NT2/D1 (cell line): ENCODE data around the gene CCDC88C.

ENCODE experiments used
- DNase-seq: peaks from one replicate; pipeline ENCODE4 v3.0.0-alpha.2; 2011; ENCODE audit warnings: low read depth, low spot score
- H3K27me3 ChIP-seq: 2 replicates; pipeline ENCODE4 v1.6.0; 2011; ENCODE audit warnings: mild to moderate bottlenecking; ENCODE audit not compliant: insufficient read length, insufficient read depth
- H3K36me3 ChIP-seq: 2 replicates; pipeline ENCODE4 v1.6.1; 2011; ENCODE audit warnings: mild to moderate bottlenecking, low read length, mixed read lengths; ENCODE audit not compliant: insufficient read depth, insufficient read length
- H3K4me1 ChIP-seq: 2 replicates; pipeline ENCODE4 v1.5.1; 2011; ENCODE audit not compliant: insufficient read depth, insufficient read length
- H3K4me3 ChIP-seq: 2 replicates; pipeline ENCODE4 v1.5.1; 2011; ENCODE audit warnings: low read depth; ENCODE audit not compliant: insufficient read length
- H3K9ac ChIP-seq: 2 replicates; pipeline ENCODE4 v1.6.0; 2011; ENCODE audit warnings: low read depth; ENCODE audit not compliant: insufficient read length
- H3K9me3 ChIP-seq: 2 replicates; pipeline ENCODE4 v1.5.1; 2011; ENCODE audit warnings: mild to moderate bottlenecking, low read length; ENCODE audit not compliant: insufficient read depth
- SUZ12 ChIP-seq: IDR thresholded peaks from 2 replicates; pipeline ENCODE4 v1.6.1; 2011; ENCODE audit not compliant: insufficient read length, insufficient read depth; ENCODE audit errors: extremely low read depth
- YY1 ChIP-seq: IDR thresholded peaks from 2 replicates; pipeline ENCODE4 v1.6.1; 2011; ENCODE audit not compliant: insufficient read length, insufficient read depth
- ZNF274 ChIP-seq: IDR thresholded peaks from 2 replicates; pipeline ENCODE4 v1.6.1; 2011; ENCODE audit warnings: mild to moderate bottlenecking, low read depth, low read length

CCDC88C gene

DNA sequence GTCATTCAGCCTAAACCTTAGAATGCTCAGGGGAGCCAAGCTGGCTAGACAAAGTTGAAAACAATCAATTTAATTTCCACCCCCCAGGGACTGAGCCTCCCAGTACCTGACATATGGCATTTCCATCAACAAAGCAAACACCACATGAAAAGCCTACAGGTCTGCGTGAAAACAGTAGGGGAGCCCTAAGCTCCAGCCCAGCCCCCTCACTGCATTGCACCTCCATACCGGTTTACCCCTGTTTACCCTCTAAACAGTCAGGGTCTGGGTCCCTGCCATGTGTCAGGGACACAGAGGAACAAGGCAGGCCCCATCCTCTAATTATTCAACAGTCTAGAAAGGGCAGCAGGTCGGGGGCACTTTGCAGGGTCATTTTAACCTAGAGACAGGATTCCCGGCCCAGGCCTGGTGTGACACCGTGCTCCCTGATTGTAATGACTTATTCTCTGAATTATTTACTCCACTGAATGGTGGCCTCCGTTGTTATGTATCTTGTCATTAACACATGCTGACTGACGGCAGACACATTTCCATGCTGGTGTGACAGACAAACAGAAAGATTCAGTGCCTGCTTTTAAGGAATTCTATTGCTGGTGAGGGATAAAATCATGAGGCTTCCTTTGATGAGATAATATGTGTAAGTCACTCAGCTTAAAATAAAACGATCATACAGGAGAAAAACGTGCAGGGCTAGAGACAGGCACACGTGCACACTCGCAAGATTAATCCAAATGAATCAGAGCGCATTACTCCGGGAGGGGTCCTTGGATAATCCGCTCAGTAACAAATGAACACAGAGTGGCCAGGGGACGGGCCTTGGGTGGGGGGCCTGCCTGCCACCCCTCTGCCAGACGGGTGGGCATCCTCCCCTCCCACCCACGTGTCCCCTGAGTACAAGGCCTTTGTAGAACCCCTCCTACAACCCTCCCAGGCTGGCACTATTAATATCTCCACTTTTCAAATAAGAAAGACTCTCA is 23.2 kb downstream of the CCDC88C start:
- no peak for DNase-seq
- TF ChIP-seq YY1 (no peak), SUZ12 (no peak), ZNF274 (no peak)
- Histone ChIP-seq H3K4me1 (peaks cover 11% of the 10 kb centered on the region), H3K9me3 (peaks cover 6% of the 10 kb centered on the region; the same call in 1 of the 2 replicates), H3K27me3 (no peaks in the 10 kb centered on the region), H3K36me3 (no peaks in the 10 kb centered on the region), H3K9ac (no peak overlapping the region), H3K4me3 (no peak overlapping the region)

DNA sequence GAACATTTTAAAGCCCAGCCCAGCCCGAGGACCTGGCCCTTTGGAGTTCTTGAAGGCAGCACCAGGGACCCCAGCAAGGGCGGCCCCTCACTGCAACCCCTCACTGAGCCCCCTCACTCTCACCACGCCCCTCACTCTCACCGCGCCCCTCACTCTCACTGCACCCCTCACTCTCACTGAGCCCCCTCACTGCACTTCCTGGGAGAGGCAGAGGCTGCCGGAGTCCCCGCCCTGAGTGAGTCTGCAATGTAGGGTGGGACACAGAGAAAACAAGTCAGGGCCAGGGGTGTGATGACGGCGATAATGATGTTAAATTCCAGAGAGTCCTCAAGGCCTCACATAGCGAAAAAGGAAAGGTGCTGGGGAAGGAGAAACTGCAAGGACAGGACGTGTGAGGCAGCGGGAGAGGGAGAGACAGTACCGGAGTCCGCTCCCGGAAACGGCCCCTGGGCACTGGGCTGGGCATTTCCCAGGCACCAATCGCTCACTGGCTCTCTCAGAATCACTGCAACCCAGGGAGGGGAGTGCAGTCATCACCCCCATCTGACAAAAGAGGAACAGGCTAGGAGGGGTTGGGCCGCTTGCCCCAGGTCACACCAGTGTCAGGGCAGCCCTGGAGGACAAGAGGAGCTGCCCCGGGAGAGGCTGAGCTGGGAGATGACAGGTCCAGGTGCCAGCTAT is 24.9 kb downstream of the CCDC88C start:
- Histone ChIP-seq H3K4me3 (no peak overlapping the region), H3K9ac (no peak overlapping the region), H3K4me1 (peaks cover 9% of the 10 kb centered on the region), H3K36me3 (no peaks in the 10 kb centered on the region), H3K9me3 (peaks cover 6% of the 10 kb centered on the region; the same call in 1 of the 2 replicates), H3K27me3 (no peaks in the 10 kb centered on the region)
- TF ChIP-seq YY1 (no peak), SUZ12 (no peak), ZNF274 (no peak)
- no peak for DNase-seq

DNA sequence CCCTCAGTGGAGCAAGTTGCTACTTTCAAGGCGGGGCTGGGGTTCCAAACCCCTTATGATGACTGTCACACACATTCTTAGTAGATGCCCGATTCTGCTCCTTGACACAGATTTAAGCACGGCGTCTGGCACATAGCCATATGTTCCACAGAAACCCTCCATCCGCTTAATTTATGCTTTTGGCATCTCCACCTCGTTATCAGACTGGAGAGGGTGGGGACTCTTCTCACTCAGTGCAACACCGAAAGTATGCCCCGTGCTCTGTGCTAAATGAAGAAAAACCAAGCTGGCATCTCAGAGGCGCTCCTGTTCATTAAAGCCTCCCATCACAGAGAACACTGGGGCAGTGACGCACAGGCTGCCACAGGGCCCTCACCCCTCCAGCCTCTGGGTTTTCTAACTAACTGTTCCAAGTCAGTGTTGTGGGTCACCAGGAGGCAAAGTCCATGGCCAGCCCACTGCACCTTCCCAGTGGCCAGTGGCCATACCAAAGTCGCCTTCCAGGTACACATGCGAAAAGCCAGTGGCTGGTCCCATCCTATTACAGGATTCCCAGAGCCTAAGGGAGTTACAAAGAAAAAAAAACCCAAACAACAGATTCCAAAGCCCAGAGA is 27.3 kb downstream of the CCDC88C start:
- Histone ChIP-seq H3K9ac (no peak overlapping the region), H3K36me3 (no peaks in the 10 kb centered on the region), H3K4me1 (peaks cover 5% of the 10 kb centered on the region), H3K27me3 (no peaks in the 10 kb centered on the region), H3K4me3 (no peak overlapping the region), H3K9me3 (peaks cover 6% of the 10 kb centered on the region; the same call in 1 of the 2 replicates)
- no peak for TF ChIP-seq YY1
- no peak for TF ChIP-seq ZNF274
- no peak for TF ChIP-seq SUZ12
- DNase-seq = no peak

DNA sequence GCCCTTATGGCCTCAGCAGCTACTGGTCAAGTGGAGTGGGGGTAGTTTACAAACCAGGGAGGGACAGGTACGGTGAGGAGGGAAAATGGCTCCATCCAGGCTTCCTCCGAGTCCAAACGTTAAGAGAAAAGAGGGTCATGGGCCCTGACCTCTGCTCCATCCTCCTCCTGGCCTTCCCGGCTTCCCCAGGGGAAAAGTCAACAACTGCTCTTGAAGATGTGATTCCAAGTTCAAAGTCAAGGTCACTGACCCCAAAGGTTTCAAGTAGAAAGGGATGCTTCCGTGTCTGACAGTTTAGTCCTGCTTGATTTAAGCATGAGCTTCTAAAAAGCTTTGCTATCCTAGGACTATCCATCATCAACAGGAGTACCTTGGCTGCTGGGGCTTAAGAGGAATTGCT is 28.5 kb downstream of the CCDC88C start:
- TF ChIP-seq ZNF274 (no peak), SUZ12 (no peak), YY1 (no peak)
- H3K36me3 ChIP-seq = no peaks in the 10 kb centered on the region
- no peak overlapping the region for H3K4me3 ChIP-seq
- no peaks in the 10 kb centered on the region for H3K27me3 ChIP-seq
- peaks cover 6% of the 10 kb centered on the region for H3K4me1 ChIP-seq
- no peaks in the 10 kb centered on the region for H3K9me3 ChIP-seq
- no peak overlapping the region for H3K9ac ChIP-seq
- no peak for DNase-seq

DNA sequence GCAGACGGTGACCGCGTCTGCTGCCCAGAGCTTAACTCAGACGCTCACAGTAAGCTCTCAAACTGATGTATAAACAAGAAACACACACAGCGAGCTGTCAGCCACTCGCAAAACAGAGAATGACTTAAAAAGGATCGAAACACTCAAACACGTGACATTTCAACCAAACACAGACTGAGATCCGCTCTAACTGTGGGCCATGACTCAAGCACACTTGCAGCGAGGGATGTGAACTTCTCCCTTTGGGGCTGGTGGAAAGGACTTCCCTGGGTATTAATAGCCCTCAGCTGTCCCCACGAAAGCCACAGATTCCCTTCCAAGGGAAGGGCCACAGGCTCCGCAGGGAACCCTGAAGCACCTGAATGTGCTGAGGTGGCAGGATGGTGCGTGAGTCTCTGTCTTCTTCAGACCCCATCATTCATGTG is 29.1 kb downstream of the CCDC88C start:
- H3K36me3 ChIP-seq = no peaks in the 10 kb centered on the region
- TF ChIP-seq YY1 = no peak
- no peak for TF ChIP-seq ZNF274
- TF ChIP-seq SUZ12 = no peak
- H3K4me3 ChIP-seq = no peak overlapping the region
- no peaks in the 10 kb centered on the region for H3K9me3 ChIP-seq
- no peak overlapping the region for H3K9ac ChIP-seq
- no peak for DNase-seq
- H3K27me3 ChIP-seq = no peaks in the 10 kb centered on the region
- H3K4me1 ChIP-seq = peaks cover 6% of the 10 kb centered on the region

DNA sequence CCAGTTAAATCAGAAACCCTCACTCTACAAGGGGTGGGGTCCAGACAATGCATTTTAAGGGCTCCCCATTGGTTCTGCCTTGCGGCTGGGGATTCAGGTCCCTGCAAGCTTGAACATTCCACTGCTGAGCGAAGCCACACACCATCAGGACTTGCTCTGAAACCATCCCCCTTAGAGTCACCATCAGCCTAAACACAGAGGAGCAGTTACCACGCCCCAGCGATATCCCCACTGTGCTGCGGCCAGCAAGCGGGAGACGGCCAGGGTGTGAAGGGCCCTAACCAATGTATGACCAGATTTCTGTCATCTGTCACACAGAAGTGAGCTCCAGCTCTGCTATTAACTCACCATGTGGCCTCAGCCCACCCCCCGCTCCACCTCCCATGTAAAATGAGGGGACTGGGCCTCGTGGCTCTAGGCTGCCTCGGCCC is 29.7 kb downstream of the CCDC88C start:
- peaks cover 6% of the 10 kb centered on the region for H3K4me1 ChIP-seq

More for the DNA sequence above, 29.7 kb downstream of the CCDC88C start:
- no peak overlapping the region for H3K9ac ChIP-seq
- TF ChIP-seq ZNF274 (no peak), SUZ12 (no peak), YY1 (no peak)
- H3K9me3 ChIP-seq = no peaks in the 10 kb centered on the region
- no peak overlapping the region for H3K4me3 ChIP-seq
- no peak for DNase-seq
- H3K27me3 ChIP-seq = no peaks in the 10 kb centered on the region
- no peaks in the 10 kb centered on the region for H3K36me3 ChIP-seq
